ENCODE measurements around the gene C6orf62.
"Not testable (repeated sequence)": the region's sequence is repeated elsewhere in the genome, so short reads cannot be mapped to it uniquely, and the experiment has no call there.

The C6orf62 gene

GRCh38 chr6:24666097-24666640 lies 52.8 kb downstream of the C6orf62 start:
- no peak for DNase-seq

DNA sequence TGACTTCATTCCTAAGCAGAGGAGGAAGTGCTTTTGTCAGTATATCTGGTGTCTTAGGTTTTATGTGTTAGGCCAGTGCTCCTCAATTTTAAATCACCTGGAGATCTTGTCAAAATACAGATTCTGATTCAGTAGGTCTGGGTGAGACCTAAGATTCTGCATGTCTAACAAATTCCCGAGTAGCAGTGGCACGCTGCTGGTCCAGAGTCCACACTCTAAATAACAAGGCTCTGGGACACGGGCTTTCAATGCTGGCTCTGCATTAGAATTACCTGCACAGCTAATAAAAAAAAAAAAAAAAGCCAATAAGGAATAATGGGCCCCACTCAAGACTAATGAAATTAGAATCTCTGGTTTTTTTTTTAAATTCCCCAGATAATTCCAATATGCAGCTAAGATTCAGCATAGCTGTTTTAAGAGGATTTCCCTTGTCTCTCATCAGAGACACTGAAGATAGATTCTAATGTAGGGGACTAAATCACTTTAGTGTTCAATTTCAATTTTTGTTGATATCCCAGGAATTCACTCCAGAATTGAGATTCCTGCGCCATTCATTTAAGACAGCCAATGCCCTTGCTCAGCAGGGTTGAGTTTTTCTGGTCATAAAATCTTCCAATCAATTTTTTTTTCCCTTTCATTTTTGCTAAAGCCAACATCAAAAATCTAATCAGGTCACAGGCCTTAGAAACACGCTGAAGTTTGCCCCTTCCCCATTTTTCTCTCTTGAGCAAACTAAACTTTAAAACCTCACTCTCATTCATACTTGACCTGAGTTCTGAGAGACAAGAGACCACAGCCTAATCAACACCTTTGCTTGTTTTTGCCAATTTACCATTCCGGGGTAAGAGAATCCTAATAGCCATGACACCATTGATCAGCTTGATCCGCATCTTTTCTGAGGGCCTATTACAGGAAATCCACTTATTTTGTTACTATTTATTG lies 54.6 kb downstream of the C6orf62 start:
- no peak for DNase-seq

DNA sequence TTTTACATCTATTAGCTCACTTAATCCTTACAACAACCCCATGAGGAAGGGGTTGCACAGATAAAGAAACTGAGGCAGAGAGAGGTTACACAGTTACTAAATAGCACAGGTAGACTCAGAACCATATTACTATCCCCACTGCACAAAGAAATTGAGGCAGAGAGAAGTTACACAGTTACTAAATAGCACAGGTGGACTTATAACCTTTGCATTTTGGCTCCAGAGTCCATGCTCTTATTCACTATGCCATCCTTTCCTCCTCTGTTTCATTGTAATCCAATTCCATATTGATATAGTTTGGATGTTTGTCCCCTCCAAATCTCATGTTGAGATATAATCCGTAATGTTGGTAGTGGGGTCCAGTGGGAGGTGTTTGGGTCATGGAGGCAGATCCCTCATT lies 55.8 kb downstream of the C6orf62 start:
- DNase-seq = no peak

DNA sequence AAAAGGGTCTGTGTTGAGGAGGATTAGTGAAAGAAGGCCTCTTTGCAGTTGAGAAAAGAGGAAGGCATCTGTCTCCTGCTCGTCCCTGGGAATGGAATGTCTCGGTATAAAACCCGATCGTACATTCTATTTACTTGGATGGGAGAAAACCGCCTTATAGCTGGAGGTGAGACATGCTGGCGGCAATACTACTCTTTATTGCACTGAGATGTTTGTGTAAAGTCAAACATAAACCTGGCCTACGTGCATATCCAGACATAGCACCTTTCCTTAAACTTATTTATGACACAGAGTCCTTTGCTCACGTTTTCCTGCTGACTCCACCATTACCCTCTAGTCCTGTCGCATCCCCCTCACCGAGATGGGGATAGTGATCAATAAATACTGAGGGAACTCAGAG lies 56.7 kb downstream of the C6orf62 start:
- DNase-seq = no peak

DNA sequence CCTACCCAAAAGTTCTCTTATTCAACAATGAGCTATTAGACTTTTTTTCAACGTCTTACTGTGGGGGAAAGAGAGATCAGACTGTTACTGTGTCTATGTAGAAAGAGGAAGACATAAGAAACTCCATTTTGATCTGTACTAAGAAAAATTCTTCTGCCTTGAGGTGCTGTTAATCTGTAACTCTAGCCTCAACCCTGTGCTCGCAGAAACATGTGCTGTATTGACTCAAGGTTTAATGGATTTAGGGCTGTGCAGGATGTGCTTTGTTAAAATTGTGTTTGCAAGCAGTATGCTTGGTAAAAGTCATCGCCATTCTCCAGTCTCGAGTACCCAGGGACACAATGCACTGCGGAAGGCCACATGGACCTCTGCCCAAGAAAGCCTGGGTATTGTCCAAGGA lies 57.2 kb downstream of the C6orf62 start:
- not testable (repeated sequence) for DNase-seq

GRCh38 chr6:24660105-24660504 lies 58.8 kb downstream of the C6orf62 start:
- DNase-seq = no peak

GRCh38 chr6:24659561-24659960 lies 59.4 kb downstream of the C6orf62 start:
- no peak for DNase-seq

GRCh38 chr6:24658573-24659560 lies 60.1 kb downstream of the C6orf62 start:
- no peak for DNase-seq

- peak in 1 of 2 experiments; percentile 9 for DNase-seq
These were observed 63.7 kb downstream of the C6orf62 start for GRCh38 chr6:24655215-24655614.
